Activated CD8-positive, alpha-beta T cell treated with anti-CD3 and anti-CD28 coated beads, Interleukin-2, amount 10 ng/mL, durations not matched to agents 7 days and 5 days (primary cell): ENCODE measurements around the gene DMD. TPM values are rescaled to one million over a fixed set of nuclear protein-coding genes. Genes with fewer than 3 reads are reported as not detected.
"Not testable (repeated sequence)": the region's sequence is repeated elsewhere in the genome, so short reads cannot be mapped to it uniquely, and the experiment has no call there.

Experiments used
- ATAC-seq: fragments of 150-1000 bp; cut with Tn5 transposase; one replicate; pipeline ENCODE4 v1.10.0; 2021; ENCODE audit warnings: moderate library complexity
- CTCF ChIA-PET: fragments of 350-600 bp; sonication (Branson Sonifier 250); formaldehyde crosslinking; loops from one replicate; lab custom pipeline; 2021; ENCODE audit warnings: antibody characterized with exemption; lab: Charles Lee
- POLR2A ChIA-PET: fragments of 350-600 bp; sonication (Branson Sonifier 250); formaldehyde crosslinking; loops from one replicate; lab custom pipeline; 2021; ENCODE audit warnings: antibody characterized with exemption; lab: Charles Lee
- DNase-seq: peaks from one replicate; pipeline ENCODE4 v3.0.0-alpha.2; 2020
- H3K27ac Mint-ChIP-seq: one replicate; pipeline ENCODE4 v1.8.0; 2021; ENCODE audit warnings: mild to moderate bottlenecking, mixed read lengths
- H3K27me3 Mint-ChIP-seq: one replicate; pipeline ENCODE4 v1.8.0; 2021; ENCODE audit warnings: low read depth, mixed read lengths
- H3K36me3 Mint-ChIP-seq: one replicate; pipeline ENCODE4 v1.8.0; 2021; ENCODE audit warnings: low read depth, mixed read lengths
- H3K4me1 Mint-ChIP-seq: one replicate; pipeline ENCODE4 v1.8.0; 2021; ENCODE audit warnings: low read depth, mixed read lengths
- H3K4me3 Mint-ChIP-seq: one replicate; pipeline ENCODE4 v1.8.0; 2021; ENCODE audit warnings: mild to moderate bottlenecking, mixed read lengths
- H3K9me3 Mint-ChIP-seq: one replicate; pipeline ENCODE4 v1.8.0; 2022; ENCODE audit warnings: mixed read lengths; ENCODE audit not compliant: insufficient read depth
- total RNA-seq, 2 experiments: library from RNA; stranded (reverse); gene quantifications; one replicate each; pipeline ENCODE4 v1.2.3, GENCODE V29; 2021

DMD gene
- total RNA-seq, 2 experiments from 2014 or later = not detected

GRCh38 chrX:31388946-31389345 lies 1822.4 kb downstream of the DMD start:
- POLR2A ChIA-PET = no interaction called here
- no peak overlapping the region for H3K4me3 Mint-ChIP-seq
- H3K4me1 Mint-ChIP-seq = no peaks in the 10 kb centered on the region
- ATAC-seq = no peak
- no peak for DNase-seq
- no peak overlapping the region for H3K27ac Mint-ChIP-seq
- CTCF ChIA-PET = no interaction called here
- H3K27me3 Mint-ChIP-seq = no peaks in the 10 kb centered on the region
- H3K9me3 Mint-ChIP-seq = no peaks in the 10 kb centered on the region
- no peaks in the 10 kb centered on the region for H3K36me3 Mint-ChIP-seq

- H3K9me3 Mint-ChIP-seq = no peaks in the 10 kb centered on the region
- no peak overlapping the region for H3K4me3 Mint-ChIP-seq
- no peaks in the 10 kb centered on the region for H3K27me3 Mint-ChIP-seq
- H3K36me3 Mint-ChIP-seq = no peaks in the 10 kb centered on the region
- DNase-seq (no peak), ATAC-seq (no peak)
- H3K27ac Mint-ChIP-seq = no peak overlapping the region
- POLR2A ChIA-PET = no interaction called here
- CTCF ChIA-PET = no interaction called here
- H3K4me1 Mint-ChIP-seq = no peaks in the 10 kb centered on the region
Observed at GRCh38 chrX:31384471-31384870, 1826.9 kb downstream of the DMD start.

- Mint-ChIP-seq H3K9me3 (no peaks in the 10 kb centered on the region), H3K27ac (no peak overlapping the region), H3K36me3 (no peaks in the 10 kb centered on the region), H3K27me3 (no peaks in the 10 kb centered on the region), H3K4me3 (no peak overlapping the region), H3K4me1 (no peaks in the 10 kb centered on the region)
- no peak for DNase-seq
- no peak for ATAC-seq
- ChIA-PET POLR2A (no interaction called here), CTCF (no interaction called here)
Observed at GRCh38 chrX:31383991-31384390, 1827.4 kb downstream of the DMD start.

GRCh38 chrX:31378973-31379372 lies 1832.4 kb downstream of the DMD start:
- H3K27me3 Mint-ChIP-seq, H3K4me1 Mint-ChIP-seq, CTCF ChIA-PET, ATAC-seq, H3K27ac Mint-ChIP-seq, H3K9me3 Mint-ChIP-seq, H3K4me3 Mint-ChIP-seq, DNase-seq, POLR2A ChIA-PET, H3K36me3 Mint-ChIP-seq: not testable (repeated sequence)

DNA sequence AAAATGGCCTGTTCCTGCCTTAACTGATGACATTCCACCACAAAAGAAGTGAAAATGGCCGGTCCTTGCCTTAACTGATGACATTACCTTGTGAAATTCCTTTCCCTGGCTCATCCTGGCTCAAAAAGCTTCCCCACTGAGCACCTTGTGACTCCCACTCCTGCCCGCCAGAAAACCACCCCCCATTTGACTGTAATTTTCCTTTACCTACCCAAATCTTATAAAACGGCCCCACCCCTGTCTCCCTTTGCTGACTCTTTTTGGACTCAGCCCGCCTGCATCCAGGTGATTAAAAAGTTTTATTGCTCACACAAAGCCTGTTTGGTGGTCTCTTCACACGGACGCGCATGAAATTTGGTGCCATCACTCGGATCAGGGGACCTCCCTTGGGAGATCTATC lies 1833.5 kb downstream of the DMD start:
- H3K4me3 Mint-ChIP-seq, CTCF ChIA-PET, H3K4me1 Mint-ChIP-seq, POLR2A ChIA-PET, H3K36me3 Mint-ChIP-seq, ATAC-seq, H3K27ac Mint-ChIP-seq, H3K9me3 Mint-ChIP-seq, H3K27me3 Mint-ChIP-seq, DNase-seq: not testable (repeated sequence)

- no peaks in the 10 kb centered on the region for H3K27me3 Mint-ChIP-seq
- H3K9me3 Mint-ChIP-seq = no peaks in the 10 kb centered on the region
- ATAC-seq (no peak), DNase-seq (no peak)
- no peak overlapping the region for H3K27ac Mint-ChIP-seq
- no peaks in the 10 kb centered on the region for H3K36me3 Mint-ChIP-seq
- no peak overlapping the region for H3K4me3 Mint-ChIP-seq
- ChIA-PET CTCF (no interaction called here), POLR2A (no interaction called here)
- no peaks in the 10 kb centered on the region for H3K4me1 Mint-ChIP-seq
Observed at GRCh38 chrX:31376408-31377022, 1834.8 kb downstream of the DMD start.

GRCh38 chrX:31374786-31375185 lies 1836.6 kb downstream of the DMD start:
- H3K36me3 Mint-ChIP-seq = no peaks in the 10 kb centered on the region
- H3K27me3 Mint-ChIP-seq = no peaks in the 10 kb centered on the region
- no peak overlapping the region for H3K4me3 Mint-ChIP-seq
- H3K4me1 Mint-ChIP-seq = no peaks in the 10 kb centered on the region
- ATAC-seq = no peak
- ChIA-PET CTCF (no interaction called here), POLR2A (no interaction called here)
- no peaks in the 10 kb centered on the region for H3K9me3 Mint-ChIP-seq
- H3K27ac Mint-ChIP-seq = no peak overlapping the region
- no peak for DNase-seq

- H3K9me3 Mint-ChIP-seq = no peaks in the 10 kb centered on the region
- CTCF ChIA-PET = no interaction called here
- no peak overlapping the region for H3K4me3 Mint-ChIP-seq
- POLR2A ChIA-PET = no interaction called here
- DNase-seq (no peak), ATAC-seq (no peak)
- H3K36me3 Mint-ChIP-seq = no peaks in the 10 kb centered on the region
- no peak overlapping the region for H3K27ac Mint-ChIP-seq
- no peaks in the 10 kb centered on the region for H3K27me3 Mint-ChIP-seq
- H3K4me1 Mint-ChIP-seq = no peaks in the 10 kb centered on the region
Observed at GRCh38 chrX:31371956-31372355, 1839.4 kb downstream of the DMD start.

DNA sequence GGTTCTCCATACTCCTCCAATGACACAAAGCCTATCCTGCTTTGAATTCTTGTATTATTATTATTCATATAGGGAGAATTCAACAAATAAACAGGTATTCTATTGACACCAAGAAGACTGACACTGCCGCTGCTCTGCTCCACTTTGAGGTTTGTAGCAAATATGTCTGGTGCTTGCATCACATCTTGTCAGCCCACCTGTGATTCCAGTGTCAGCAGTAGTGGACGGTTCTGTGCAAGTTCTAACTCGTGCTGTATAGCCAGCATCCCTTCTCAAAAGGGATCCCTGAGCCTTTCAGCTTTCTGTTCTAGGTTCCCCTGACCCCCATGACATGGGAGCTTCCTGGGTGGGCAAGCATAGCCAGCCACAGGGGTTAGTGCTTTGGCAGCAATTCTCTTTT lies 1843.5 kb downstream of the DMD start:
- Mint-ChIP-seq H3K27me3 (no peaks in the 10 kb centered on the region), H3K4me3 (no peak overlapping the region), H3K4me1 (no peaks in the 10 kb centered on the region), H3K27ac (no peak overlapping the region), H3K9me3 (no peaks in the 10 kb centered on the region), H3K36me3 (no peaks in the 10 kb centered on the region)
- ChIA-PET POLR2A (no interaction called here), CTCF (no interaction called here)
- no peak for DNase-seq
- ATAC-seq = no peak

DNA sequence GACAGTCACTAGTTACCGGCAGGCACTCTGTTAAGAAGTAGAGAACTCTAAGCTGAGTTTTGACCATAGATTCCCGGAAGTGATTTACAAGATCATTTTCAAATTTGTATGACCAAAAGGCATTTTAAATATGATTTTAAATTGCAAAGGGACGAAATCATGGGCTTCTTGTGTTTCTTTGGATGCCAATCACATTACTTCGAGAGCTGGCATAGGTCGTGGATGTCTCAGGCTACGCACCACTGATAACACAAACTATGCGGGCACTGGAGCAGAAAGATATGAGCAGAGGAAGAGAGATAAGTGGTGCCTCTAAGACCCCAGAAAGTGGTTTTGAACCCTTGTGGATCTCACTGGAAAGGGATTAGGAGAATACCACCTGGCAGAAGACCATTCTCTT lies 1845.3 kb downstream of the DMD start:
- ATAC-seq = no peak

DNA sequence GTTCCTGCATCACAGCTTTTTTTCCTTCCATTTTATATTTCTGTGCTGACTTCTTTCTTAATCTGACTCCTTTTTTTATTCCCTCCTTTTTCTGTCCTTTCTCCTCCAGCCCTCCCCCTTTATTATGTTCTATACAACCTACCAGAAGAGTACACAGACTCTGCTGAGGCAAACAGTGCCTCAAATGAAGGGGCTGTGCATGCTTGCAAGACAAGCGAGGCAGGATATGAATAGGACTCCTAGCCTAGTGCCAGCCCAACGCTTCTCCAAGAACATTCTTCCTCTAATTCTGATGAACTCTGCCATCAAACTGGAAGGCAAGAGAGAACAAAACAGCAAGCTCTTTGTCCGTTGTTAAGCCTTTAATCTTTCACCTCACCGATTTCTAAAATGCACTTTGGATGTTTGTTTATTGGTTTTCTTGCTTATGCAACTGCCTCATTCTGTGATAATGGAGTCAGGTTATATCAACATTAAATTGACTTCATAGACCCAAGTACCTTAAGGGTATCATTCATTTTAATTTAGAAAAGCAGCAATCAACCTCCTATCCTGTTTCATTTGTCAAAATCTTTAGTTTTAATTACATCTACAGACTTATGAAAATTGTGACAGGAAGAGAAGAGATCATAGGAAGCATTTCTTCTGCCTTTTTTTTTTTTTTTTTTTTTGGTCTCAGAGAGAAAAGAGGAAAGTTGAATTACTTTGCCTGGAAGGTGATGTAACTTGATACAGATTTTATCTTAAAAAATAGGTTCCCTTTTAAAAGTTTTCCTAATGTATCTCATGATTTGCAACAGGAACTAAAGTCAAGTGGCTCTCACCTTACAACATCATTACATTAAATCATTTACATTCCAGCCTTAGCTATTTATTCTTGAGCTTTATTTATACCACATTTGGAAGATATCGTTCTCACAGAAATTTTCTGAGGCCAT lies 1854.8 kb downstream of the DMD start:
- Mint-ChIP-seq H3K27me3 (no peaks in the 10 kb centered on the region), H3K4me3 (no peak overlapping the region), H3K27ac (no peak overlapping the region), H3K9me3 (no peaks in the 10 kb centered on the region), H3K4me1 (no peaks in the 10 kb centered on the region), H3K36me3 (no peaks in the 10 kb centered on the region)
- POLR2A ChIA-PET = no interaction called here
- DNase-seq = no peak
- ATAC-seq = no peak
- CTCF ChIA-PET = no interaction called here

More for the DNA sequence above, 1845.3 kb downstream of the DMD start:
- no peak overlapping the region for H3K4me3 Mint-ChIP-seq
- H3K4me1 Mint-ChIP-seq = no peaks in the 10 kb centered on the region
- no peak overlapping the region for H3K27ac Mint-ChIP-seq
- POLR2A ChIA-PET = no interaction called here
- no peaks in the 10 kb centered on the region for H3K36me3 Mint-ChIP-seq
- no peaks in the 10 kb centered on the region for H3K9me3 Mint-ChIP-seq
- no peak for DNase-seq
- H3K27me3 Mint-ChIP-seq = no peaks in the 10 kb centered on the region
- CTCF ChIA-PET = no interaction called here

GRCh38 chrX:31355206-31355955 lies 1856.0 kb downstream of the DMD start:
- Mint-ChIP-seq H3K27me3 (no peaks in the 10 kb centered on the region), H3K36me3 (no peaks in the 10 kb centered on the region), H3K27ac (no peak overlapping the region), H3K9me3 (no peaks in the 10 kb centered on the region), H3K4me3 (no peak overlapping the region), H3K4me1 (no peaks in the 10 kb centered on the region)
- CTCF ChIA-PET = no interaction called here
- DNase-seq = no peak
- POLR2A ChIA-PET = no interaction called here
- ATAC-seq = no peak
